ENCODE measurements around the gene F2RL3. TPM values are rescaled to one million over a fixed set of nuclear protein-coding genes. Genes with fewer than 3 reads are reported as not detected.
"Not testable (repeated sequence)": the region's sequence is repeated elsewhere in the genome, so short reads cannot be mapped to it uniquely, and the experiment has no call there.

F2RL3 gene
- polyA plus RNA-seq, 1 experiment = not detected

GRCh38 chr19:16934489-16934888 lies 45.7 kb downstream of the F2RL3 start:
- no peak for DNase-seq (ENCODE audit: low read depth)
- POLR2A ChIA-PET = no interaction called here
- no peaks in the 10 kb centered on the region for H3K36me3 ChIP-seq (ENCODE audit: control insufficient read depth, insufficient read depth, low read length)

GRCh38 chr19:16936901-16937300 lies 48.1 kb downstream of the F2RL3 start:
- Histone ChIP-seq H3K4me3 (ENCODE audit: low read depth, low read length) (no peak overlapping the region), H3K36me3 (ENCODE audit: control insufficient read depth, insufficient read depth, low read length) (no peaks in the 10 kb centered on the region), H3K27me3 (ENCODE audit: control insufficient read depth, insufficient read depth, low read length) (no peaks in the 10 kb centered on the region)
- TF ChIP-seq CTCF (IDR thresholded peaks at IDR 0.05; ENCODE audit: insufficient read depth, low read depth, low read length) = no peak
- DNase-seq (ENCODE audit: low read depth) = no peak
- POLR2A ChIA-PET = no interaction called here
- CTCF ChIA-PET = no interaction called here

More at GRCh38 chr19:16934489-16934888, 45.7 kb downstream of the F2RL3 start:
- H3K4me3 ChIP-seq (ENCODE audit: low read depth, low read length) = no peak overlapping the region
- CTCF ChIA-PET = no interaction called here
- no peak for TF ChIP-seq CTCF (IDR thresholded peaks at IDR 0.05; ENCODE audit: insufficient read depth, low read depth, low read length)
- H3K27me3 ChIP-seq (ENCODE audit: control insufficient read depth, insufficient read depth, low read length) = no peaks in the 10 kb centered on the region

- H3K27me3 ChIP-seq (ENCODE audit: control insufficient read depth, insufficient read depth, low read length); CTCF ChIA-PET; POLR2A ChIA-PET; H3K4me3 ChIP-seq (ENCODE audit: low read depth, low read length); H3K36me3 ChIP-seq (ENCODE audit: control insufficient read depth, insufficient read depth, low read length); DNase-seq (ENCODE audit: low read depth): not testable (repeated sequence)
These were observed 49.0 kb downstream of the F2RL3 start for GRCh38 chr19:16937796-16938195.

GRCh38 chr19:16938211-16938610 lies 49.4 kb downstream of the F2RL3 start:
- ChIA-PET POLR2A (no interaction called here), CTCF (no interaction called here)
- H3K27me3 ChIP-seq (ENCODE audit: control insufficient read depth, insufficient read depth, low read length) = no peaks in the 10 kb centered on the region
- DNase-seq (ENCODE audit: low read depth) = no peak
- TF ChIP-seq CTCF (IDR thresholded peaks at IDR 0.05; ENCODE audit: insufficient read depth, low read depth, low read length) = no peak
- H3K36me3 ChIP-seq (ENCODE audit: control insufficient read depth, insufficient read depth, low read length) = no peaks in the 10 kb centered on the region
- H3K4me3 ChIP-seq (ENCODE audit: low read depth, low read length) = no peak overlapping the region

GRCh38 chr19:16940063-16940462 lies 51.3 kb downstream of the F2RL3 start:
- CTCF ChIA-PET; H3K36me3 ChIP-seq (ENCODE audit: control insufficient read depth, insufficient read depth, low read length); H3K4me3 ChIP-seq (ENCODE audit: low read depth, low read length): not testable (repeated sequence)

GRCh38 chr19:16940626-16941025 lies 51.8 kb downstream of the F2RL3 start:
- DNase-seq (ENCODE audit: low read depth) = no peak
- POLR2A ChIA-PET = no interaction called here
- Histone ChIP-seq H3K36me3 (ENCODE audit: control insufficient read depth, insufficient read depth, low read length) (no peaks in the 10 kb centered on the region), H3K4me3 (ENCODE audit: low read depth, low read length) (no peak overlapping the region), H3K27me3 (ENCODE audit: control insufficient read depth, insufficient read depth, low read length) (no peaks in the 10 kb centered on the region)
- TF ChIP-seq CTCF (IDR thresholded peaks at IDR 0.05; ENCODE audit: insufficient read depth, low read depth, low read length) = no peak
- CTCF ChIA-PET = no interaction called here

More at GRCh38 chr19:16940063-16940462, 51.3 kb downstream of the F2RL3 start:
- POLR2A ChIA-PET; H3K27me3 ChIP-seq (ENCODE audit: control insufficient read depth, insufficient read depth, low read length); DNase-seq (ENCODE audit: low read depth): not testable (repeated sequence)

Small RNAs within 50 kb of the gene (small RNA-seq; reads per million reads assigned to genes)
- gene RN7SL823P (ENCODE audit: insufficient read length, low read depth, low replicate concordance) = not detected
- not detected for gene RN7SL835P (ENCODE audit: insufficient read length, low read depth, low replicate concordance)

Other genes with a start within 250 kb of the F2RL3 start
- 61.4 and 104 TPM in 2 replicates for gene SMIM7, start 228.9 kb upstream of the F2RL3 start, polyA plus RNA-seq (2011; rRNA removed)
- gene TMEM38A, start 227.9 kb upstream of the F2RL3 start, polyA plus RNA-seq (2011; rRNA removed) = 1.2 and 1.6 TPM in 2 replicates
- gene NWD1, start 169.2 kb upstream of the F2RL3 start, polyA plus RNA-seq (2011; rRNA removed) = not detected in 2 replicates
- gene SIN3B, start 59.6 kb upstream of the F2RL3 start, polyA plus RNA-seq (2011; rRNA removed) = 19.8 and 25.5 TPM in 2 replicates
- 0.89 and 1.1 TPM in 2 replicates for gene CPAMD8, start 137.8 kb downstream of the F2RL3 start, polyA plus RNA-seq (2011; rRNA removed)
- gene HAUS8, start 186.5 kb downstream of the F2RL3 start, polyA plus RNA-seq (2011; rRNA removed) = 11.0 and 14.0 TPM in 2 replicates
- gene MYO9B, start 186.8 kb downstream of the F2RL3 start, polyA plus RNA-seq (2011; rRNA removed) = 26.5 and 40.8 TPM in 2 replicates